Measurements from ENCODE around the gene CETP. TPM values are rescaled to one million over a fixed set of nuclear protein-coding genes. Genes with fewer than 3 reads are reported as not detected.
A peak's percentile ranks its signal among the peaks of the same experiment; 100 is the strongest.

The CETP gene
- total and polyA plus RNA-seq, 2 of the 13 experiments (the other 11 are each of a cell fraction or from before 2014, with no cell fraction given), result 0.31 to 9.8 TPM

GRCh38 chr16:56964243-56965148 is 2.7 kb downstream of the CETP start (continued):
- TF ChIP-seq DNMT1 (CRISPR knock-in tag; IDR thresholded peaks at IDR 0.05) (no peak), SRY (CRISPR knock-in tag; IDR thresholded peaks at IDR 0.05) (no peak), KAT7 (CRISPR knock-in tag; IDR thresholded peaks at IDR 0.05; ENCODE audit: borderline replicate concordance) (no peak), ZNF292 (CRISPR knock-in tag; IDR thresholded peaks at IDR 0.05; ENCODE audit: borderline replicate concordance, low read depth) (no peak), UBTF (CRISPR knock-in tag; IDR thresholded peaks at IDR 0.05) (0 out of 2 replicates have a peak, but pooled peaks have one; percentile 26), ZNF704 (CRISPR knock-in tag; IDR thresholded peaks at IDR 0.05; ENCODE audit: borderline replicate concordance) (no peak), ZNF562 (CRISPR knock-in tag; IDR thresholded peaks at IDR 0.05; ENCODE audit: borderline replicate concordance) (no peak), PCBP2 (optimal IDR thresholded peaks at IDR 0.05; ENCODE audit: low read depth, low read length, poor library complexity, severe bottlenecking) (no peak), HNRNPL (IDR thresholded peaks at IDR 0.05; ENCODE audit: low read depth, low read length) (0 out of 2 replicates have a peak, but pooled peaks have one; percentile 60), TARDBP (CRISPR knock-in tag; IDR thresholded peaks at IDR 0.05) (peak; percentile 64; the same call in 1 of the 2 replicates), ZNF225 (CRISPR knock-in tag; IDR thresholded peaks at IDR 0.05) (peak; percentile 82; the same call in 1 of the 2 replicates), ZNF431 (CRISPR knock-in tag; IDR thresholded peaks at IDR 0.05; ENCODE audit: borderline replicate concordance, low read depth) (no peak; the same call in 1 of the 2 replicates), ZNF407 (CRISPR knock-in tag; IDR thresholded peaks at IDR 0.05; ENCODE audit: not compliant biosample characterization) (no peak), IRX3 (CRISPR knock-in tag; IDR thresholded peaks at IDR 0.05; ENCODE audit: borderline replicate concordance, low read depth) (no peak), ZBTB7A (CRISPR knock-in tag; IDR thresholded peaks at IDR 0.05) (no peak)
